Right ventricle myocardium inferior (tissue), 1 donor: ENCODE data around the gene FCHO1. TPM values are rescaled to one million over a fixed set of nuclear protein-coding genes. Genes with fewer than 3 reads are reported as not detected.
A peak's percentile ranks its signal among the peaks of the same experiment; 100 is the strongest.
"Not testable (repeated sequence)": the region's sequence is repeated elsewhere in the genome, so short reads cannot be mapped to it uniquely, and the experiment has no call there.

Experiments used
- ATAC-seq: fragments of 200-7000 bp; cut with Tn5 transposase; one replicate; pipeline ENCODE4 v1.9.1; 2020; ENCODE audit warnings: mild to moderate bottlenecking, moderate library complexity
- DNase-seq: peaks from one replicate; pipeline ENCODE4 v3.0.0; 2021; ENCODE audit errors: missing footprints
- intact Hi-C: fragments of 100-400 bp; cut with DNase I; formaldehyde crosslinking; loops from one replicate; pipeline ENCODE4 v1.11.0; 2022
- total RNA-seq: library from RNA; stranded (reverse); fragmentation: NEBNext Ultra II Directional; extraction: Animal tissue kit (Norgen Biotek cat#: 25700); gene quantifications from one replicate; pipeline ENCODE4 v1.2.1, GENCODE V29; 2021
- donor health status: DM: no; HTN: yes; CAD: no; lungs with severe emphysema.

FCHO1 gene
- total RNA-seq, 1 donor from 2014 or later: 0.24 TPM

- intact Hi-C loops: no loop called here
- ATAC-seq (peak; percentile 26), DNase-seq (no peak)
Measured at GRCh38 chr19:17778968-17779929, 28.0 kb downstream of the FCHO1 start.

DNA sequence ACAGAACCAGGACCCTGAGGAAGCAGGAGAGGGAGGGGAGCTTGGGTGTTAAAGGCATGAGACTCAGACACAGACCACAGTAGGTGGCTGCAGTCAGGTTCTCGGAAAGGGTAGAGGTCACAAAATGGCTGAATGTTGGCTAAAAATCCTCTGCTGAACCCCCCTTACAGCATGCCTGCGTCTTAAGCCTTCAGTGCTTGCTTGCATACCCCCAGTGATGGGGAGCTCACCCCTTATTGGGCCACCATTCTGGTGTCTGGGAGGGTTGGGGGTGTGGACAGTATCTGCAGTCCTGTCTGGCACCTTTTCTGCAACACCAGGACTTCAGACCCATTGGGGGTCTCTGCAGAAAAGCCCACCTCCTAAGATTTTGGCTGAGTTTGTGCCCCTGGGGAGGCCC is 29.5 kb downstream of the FCHO1 start:
- DNase-seq (no peak), ATAC-seq (no peak)
- intact Hi-C loops: loop anchor here (10.0 kb wide), 1 partner anchor 436 kb away; no protein-coding TSS in a partner anchor

- intact Hi-C loops: loop anchor here (10.0 kb wide), 1 partner anchor 439 kb away; no protein-coding TSS in a partner anchor
- ATAC-seq, DNase-seq: not testable (repeated sequence)
Measured at GRCh38 chr19:17783721-17784120, 32.4 kb downstream of the FCHO1 start.

- intact Hi-C loops: loop anchor here (10.0 kb wide), 1 partner anchor 440 kb away; no protein-coding TSS in a partner anchor
- peak; percentile 78 for DNase-seq
- ATAC-seq: peak; percentile 40
Measured at GRCh38 chr19:17784201-17785008, 33.1 kb downstream of the FCHO1 start.

DNA sequence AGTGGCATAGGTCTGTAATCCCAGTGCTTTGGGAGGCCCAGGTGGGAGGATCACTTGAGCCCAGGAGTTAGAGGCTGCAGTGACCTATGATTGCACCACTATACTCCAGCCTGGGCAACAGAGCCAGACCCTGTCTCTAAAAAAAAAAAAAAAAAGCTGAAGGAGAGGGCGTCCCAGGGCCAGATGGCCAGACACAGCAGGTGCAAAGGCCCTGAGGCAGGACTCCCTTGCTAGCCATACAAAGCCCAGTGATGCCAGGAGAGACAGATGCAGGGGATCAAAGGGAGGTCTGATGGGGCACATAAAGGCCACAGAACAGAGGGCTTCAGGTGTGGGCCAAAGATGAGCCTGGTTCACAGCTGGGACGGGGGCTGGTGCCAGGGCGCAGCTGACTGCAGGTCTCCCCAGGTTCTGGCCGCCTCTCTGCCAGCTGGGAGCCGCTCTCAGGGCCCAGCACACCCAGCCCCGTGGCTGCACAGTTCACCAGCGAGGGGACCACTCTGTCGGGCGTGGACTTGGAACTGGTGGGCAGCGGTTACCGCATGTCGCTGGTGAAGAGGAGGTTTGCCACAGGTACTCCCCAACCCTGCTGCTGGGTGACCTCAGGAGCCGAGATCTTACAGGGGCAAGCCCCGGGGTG is 36.1 kb downstream of the FCHO1 start:
- DNase-seq (no peak), ATAC-seq (no peak)
- intact Hi-C loops: loop anchor here (10.0 kb wide), 1 partner anchor 443 kb away; no protein-coding TSS in a partner anchor

GRCh38 chr19:17788632-17789031 is 37.4 kb downstream of the FCHO1 start:
- DNase-seq (no peak), ATAC-seq (no peak)
- intact Hi-C loops: loop anchor here (10.0 kb wide), 1 partner anchor 444 kb away; no protein-coding TSS in a partner anchor

DNA sequence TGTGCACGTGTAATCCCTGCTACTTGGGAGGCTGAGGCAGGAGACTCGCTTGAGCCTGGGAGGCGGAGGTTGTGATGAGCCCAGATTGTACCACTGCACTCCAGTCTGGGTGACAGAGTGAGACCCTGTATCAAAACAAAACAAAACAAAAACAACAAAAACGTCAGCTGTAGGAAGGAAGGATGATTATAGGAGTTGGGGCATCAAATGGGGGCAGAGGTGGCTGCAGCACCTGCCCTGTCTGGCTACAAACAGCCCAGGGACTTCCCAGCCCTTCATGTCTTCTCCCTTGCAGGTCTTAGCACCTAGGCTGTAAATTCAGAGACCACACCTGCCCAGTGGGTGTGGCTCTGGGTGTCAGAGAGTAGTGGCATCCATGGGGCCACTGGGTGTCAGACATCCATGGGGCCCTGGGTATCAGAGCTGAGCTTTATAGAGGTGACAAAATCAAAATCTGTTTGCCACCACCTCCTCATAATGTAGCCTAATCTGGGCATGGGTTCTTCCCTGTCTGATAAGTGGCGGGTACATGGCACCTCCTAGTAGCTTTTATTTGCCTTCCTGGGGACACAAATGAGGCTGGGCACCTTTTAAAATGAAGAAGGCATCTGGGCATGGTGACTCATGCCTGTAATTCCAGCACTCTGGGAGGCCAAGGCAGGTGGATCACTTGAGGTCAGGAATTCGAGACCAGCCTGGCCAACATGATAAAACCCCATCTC is 38.9 kb downstream of the FCHO1 start:
- DNase-seq: no peak
- intact Hi-C loops: no loop called here
- ATAC-seq: no peak

DNA sequence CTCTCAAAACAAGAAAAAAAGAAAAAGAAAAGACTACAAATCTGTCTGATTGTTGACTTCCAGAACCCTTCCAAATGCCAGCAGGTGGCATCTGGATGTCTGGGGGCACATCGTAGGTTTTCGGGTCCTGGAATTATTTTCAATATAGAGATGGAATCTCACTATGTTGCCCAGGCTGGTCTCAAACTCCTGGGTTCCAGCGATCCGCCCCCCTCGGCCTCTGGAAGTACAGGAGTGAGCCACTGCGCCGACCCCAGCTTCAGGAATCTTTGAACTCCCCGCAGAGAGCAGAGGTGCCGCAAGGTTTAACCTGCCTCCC is 43.1 kb downstream of the FCHO1 start:
- no peak for DNase-seq
- ATAC-seq: no peak
- intact Hi-C loops: no loop called here

DNA sequence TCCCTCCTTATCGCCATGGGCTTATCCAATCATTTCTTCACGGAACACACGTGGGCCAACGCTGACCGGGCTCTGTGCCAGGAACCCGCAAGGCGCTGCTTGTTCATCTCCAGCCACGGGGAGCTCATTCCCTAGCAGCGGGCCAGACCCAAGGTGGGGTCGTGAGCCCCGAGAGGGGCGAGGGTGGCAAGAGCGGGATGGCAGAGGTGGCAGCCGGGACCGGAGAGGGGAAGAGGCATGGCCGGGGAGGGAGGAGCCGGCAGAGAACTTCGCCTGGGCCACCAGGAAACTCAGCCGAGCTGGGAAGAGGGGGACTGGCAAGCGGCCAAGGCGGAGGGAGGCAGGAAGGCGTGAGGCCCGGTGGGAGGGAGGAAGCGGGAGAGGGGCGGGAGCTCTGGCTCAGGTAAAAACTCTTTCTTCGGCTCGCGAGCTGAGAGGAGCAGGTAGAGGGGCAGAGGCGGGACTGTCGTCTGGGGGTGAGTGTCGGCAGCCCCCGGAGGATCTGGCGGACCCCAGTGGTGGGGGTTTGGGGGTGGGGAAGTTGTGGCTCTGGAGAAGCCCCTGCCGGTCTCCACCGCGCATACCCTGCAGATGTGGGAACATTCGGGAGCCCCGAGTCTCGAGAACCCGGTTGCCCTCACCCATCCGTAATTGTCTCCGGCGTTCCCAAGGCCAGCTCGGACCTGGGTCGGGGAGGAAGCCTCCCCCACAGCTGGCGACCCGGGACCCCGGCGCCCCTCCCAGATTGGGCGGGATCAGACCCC is 43.6 kb downstream of the FCHO1 start, which contains the start of gene B3GNT3:
Gene B3GNT3 (plus strand): TSS at position 408 of the 764 bp plus-strand sequence. CDS start 12,670 bp downstream, outside the sequence.
- DNase-seq: peak; percentile 75
- intact Hi-C loops: no loop called here
- no peak for ATAC-seq

- ATAC-seq (no peak), DNase-seq (no peak)
- intact Hi-C loops: no loop called here
Measured at GRCh38 chr19:17795495-17795856, 44.2 kb downstream of the FCHO1 start.

DNA sequence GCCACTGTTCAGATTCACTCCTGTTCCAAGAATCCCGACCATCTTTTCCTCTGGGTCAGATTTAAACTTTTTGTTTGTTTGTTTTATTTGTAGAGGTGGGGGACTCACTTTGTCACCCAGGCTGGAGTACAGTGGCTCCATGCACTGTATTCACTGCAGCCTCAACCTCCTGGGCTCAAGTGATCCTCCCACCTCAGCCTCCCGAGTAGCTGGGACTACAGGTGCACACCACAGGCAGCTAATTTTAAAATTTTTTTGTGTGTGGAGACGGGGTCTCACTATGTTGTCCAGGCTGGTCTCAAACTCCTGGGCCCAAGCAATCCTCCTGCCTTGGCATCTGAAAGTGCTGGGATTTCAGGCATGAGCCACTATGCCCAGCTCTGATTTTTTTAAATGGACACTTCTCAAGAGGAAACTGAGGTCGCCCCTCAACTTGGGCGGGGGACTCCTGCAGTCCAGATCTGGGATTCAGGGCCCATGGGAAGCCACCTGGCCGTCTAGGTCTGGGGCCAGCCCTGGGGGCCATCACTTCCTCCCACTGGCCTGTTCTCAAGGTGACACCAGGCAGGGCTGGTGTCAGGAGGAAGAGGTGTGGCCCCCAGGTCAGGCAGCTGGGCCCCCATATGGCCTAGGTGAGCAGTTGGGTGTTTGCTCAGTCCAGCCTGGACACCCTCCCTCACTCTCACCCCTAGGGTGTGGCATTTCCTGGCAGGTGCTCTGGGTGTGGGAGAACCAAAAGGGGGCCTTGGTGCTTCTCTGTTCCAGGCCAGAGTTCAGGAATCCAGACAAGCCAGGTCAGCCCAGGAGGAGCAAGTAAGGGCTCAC is 44.9 kb downstream of the FCHO1 start:
- intact Hi-C loops: no loop called here
- DNase-seq (no peak), ATAC-seq (no peak)

- no peak for ATAC-seq
- DNase-seq: no peak
- intact Hi-C loops: no loop called here
Measured at GRCh38 chr19:17796838-17797423, 45.7 kb downstream of the FCHO1 start.

DNA sequence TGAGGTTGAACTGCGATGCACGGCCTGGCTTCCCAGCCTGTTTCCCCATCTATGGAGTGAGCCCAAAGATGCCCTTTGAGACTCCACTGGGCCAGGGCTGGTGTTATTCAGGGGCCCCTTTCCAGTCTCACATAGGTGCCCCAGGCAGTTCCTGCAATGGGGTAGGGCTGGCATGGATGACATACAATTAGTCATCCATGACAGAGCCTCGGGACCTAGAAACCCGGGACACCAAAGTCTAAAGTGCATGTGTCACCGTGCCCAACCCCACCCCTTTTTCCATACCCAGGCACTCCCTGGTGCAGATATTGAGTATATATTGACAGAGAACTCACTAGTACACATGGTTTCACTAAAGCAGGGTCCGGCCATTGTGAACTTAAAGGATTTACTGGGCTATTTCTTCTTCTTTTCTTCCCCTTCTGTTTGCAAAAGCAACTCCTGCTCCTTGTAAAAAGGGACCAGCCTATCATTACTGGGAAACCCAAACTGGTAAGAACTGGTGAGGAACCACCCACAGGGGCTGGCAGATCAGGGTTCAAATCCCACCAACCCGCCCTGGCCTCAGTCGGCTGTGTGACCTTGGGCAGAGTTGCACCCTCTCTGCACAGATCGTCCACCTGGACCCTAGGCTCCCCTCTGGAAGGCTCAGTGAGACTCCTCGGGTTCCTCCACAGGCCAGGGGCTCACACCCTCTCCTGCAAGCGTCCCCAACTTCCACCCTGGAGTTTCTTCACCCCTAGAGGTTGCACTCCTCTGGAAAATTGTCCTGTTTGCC is 46.3 kb downstream of the FCHO1 start:
- intact Hi-C loops: no loop called here
- no peak for ATAC-seq
- DNase-seq: no peak

DNA sequence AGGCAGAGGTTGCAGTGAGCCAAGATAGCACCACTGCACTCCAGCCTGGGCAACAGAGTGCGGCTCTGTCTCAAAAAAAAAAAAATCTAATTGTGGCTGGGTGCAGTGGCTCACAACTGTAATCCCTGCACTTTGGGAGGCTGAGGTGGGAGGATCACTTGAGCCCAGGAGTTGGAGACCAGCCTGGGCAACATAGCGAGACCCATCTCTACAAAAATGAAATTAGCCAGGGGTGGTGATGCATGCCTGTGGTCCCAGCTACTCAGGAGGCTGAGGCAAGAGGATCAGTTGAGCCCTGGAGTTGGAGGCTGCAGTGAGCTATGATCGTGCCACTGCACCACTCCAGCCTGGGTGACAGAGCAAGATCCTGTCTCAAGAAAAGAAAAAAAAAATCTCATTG is 47.3 kb downstream of the FCHO1 start:
- ATAC-seq, DNase-seq, intact Hi-C loops: not testable (repeated sequence)

DNA sequence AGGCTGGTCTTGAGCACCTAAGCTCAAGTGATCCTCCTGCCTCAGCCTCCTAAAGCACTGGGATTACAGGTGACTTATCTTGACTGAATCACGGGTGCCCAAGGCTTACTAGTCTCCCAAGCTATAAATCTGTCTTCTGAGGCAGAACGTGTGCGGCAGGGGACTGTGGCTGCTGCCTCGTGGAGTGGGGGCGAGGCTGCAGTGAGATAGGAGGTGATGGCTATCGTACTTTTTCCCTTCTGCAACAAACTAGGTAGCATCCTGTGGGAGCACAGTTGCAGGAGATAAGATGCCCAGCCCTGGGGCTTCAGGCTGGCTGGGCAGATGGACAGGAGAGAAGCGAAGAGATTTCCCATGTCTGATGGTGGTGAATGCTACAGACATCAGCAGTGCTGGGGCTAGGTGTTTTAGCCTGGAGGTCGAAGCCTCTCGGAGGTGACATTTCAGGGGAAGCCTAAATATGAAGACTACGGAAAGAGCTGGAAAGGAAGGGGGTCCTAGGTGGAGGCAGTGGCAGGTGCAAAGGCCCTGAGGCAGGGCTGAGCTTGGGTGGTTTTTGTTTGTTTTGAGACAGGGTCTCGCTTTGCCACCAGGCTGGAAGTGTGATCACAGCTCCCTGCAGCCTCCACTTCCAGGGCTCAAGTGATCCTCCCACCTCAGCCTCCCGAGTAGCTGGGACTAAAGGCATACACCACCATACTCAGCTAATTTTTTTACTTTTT is 51.0 kb downstream of the FCHO1 start:
- ATAC-seq (no peak), DNase-seq (no peak)
- intact Hi-C loops: no loop called here
